HL-60/S4 treated with phorbol 12-myristate 13-acetate at 8.2 ng/mL for 4 days and 3 days (cell line): Measurements from ENCODE around the gene MAK.
"Not testable (repeated sequence)": the region's sequence is repeated elsewhere in the genome, so short reads cannot be mapped to it uniquely, and the experiment has no call there.

Experiments
- in situ Hi-C: fragments of 300-500 bp; cut with MboI; formaldehyde crosslinking; loops from 2 replicates; pipeline ENCODE4 v1.15.0; 2022; ENCODE audit warnings: low sequenced_read_pairs

Gene MAK

DNA sequence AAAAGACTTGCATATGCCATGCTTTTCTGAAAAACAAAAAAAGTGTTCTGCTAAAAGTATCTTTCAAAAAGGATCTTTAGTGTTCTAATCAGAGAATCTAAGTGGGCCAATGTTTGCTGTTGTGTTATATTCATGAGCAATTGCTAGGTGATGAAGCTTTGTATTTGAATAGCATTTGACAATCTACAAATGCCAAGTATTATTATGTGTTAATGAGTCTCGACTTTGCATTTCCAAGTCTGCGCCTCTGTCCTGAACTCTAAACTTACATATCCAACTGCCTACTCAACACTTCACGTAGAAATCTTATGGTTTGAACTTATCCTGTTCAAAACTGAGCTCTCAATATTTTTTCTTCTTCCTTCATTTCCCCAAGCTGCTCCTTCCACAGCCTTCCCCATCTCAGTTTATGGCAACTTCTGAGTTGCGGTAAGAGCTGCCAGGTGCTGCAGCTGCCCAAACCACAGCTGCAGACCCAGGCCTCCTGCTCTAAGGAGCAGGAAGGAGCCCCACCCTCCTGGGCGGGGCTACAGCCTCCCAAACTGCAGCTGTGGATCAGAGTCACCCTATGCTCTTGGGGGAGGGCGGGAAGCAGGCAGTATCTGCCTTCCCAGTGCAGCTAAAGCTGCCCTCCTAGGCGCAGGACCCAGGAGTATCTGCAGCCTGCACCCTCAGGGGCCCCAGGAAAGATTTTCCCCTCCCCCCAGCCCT, 16.7 kb upstream of the MAK start:
- in situ Hi-C loops = no loop called here

- in situ Hi-C loops = not testable (repeated sequence)
Measured at GRCh38 chr6:10853849-10854300, 15.5 kb upstream of the MAK start.

GRCh38 chr6:10852361-10852960, 14.1 kb upstream of the MAK start:
- in situ Hi-C loops = no loop called here

DNA sequence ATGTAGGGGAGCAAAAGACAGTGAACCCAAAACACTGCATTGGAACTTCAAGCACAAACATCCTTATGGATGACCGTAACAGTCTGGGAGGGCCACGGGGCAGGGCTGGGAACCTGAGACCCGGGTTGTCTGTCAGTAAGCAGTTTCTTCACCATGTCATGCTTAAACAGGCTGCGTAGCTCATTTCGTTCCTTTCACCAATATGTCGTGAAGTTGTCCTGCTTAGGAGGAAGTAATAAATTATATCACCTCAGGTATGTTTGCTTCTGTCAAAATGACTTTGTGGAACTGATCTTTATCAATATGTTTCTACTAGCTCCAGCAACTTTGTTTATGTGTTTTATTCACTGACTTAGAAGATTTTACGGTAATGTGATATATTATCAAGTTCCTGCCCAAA, 12.4 kb upstream of the MAK start:
- in situ Hi-C loops = no loop called here

- in situ Hi-C loops = no loop called here
Measured at GRCh38 chr6:10849901-10850300, 11.6 kb upstream of the MAK start.

GRCh38 chr6:10847684-10848083, 9.3 kb upstream of the MAK start:
- in situ Hi-C loops = no loop called here

DNA sequence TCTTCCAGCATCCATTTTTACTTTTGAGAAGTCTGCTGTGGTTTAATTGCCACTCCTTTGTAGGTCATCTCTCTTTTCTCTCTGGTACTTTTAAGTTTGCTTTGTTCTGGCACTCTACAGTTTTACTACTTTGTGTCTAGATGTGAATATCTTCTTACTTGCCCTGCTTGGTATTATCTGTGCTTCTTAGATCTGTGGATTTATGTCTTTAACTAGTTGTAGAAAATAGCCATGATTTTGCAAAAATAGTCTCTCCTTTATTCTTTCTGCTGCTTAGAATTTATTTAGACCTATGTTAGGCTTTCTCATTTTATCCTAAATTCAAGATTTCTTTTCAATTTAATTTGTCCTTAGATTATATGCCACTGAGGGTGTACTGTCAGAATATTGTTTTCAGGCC, 5.2 kb upstream of the MAK start:
- in situ Hi-C loops = no loop called here

DNA sequence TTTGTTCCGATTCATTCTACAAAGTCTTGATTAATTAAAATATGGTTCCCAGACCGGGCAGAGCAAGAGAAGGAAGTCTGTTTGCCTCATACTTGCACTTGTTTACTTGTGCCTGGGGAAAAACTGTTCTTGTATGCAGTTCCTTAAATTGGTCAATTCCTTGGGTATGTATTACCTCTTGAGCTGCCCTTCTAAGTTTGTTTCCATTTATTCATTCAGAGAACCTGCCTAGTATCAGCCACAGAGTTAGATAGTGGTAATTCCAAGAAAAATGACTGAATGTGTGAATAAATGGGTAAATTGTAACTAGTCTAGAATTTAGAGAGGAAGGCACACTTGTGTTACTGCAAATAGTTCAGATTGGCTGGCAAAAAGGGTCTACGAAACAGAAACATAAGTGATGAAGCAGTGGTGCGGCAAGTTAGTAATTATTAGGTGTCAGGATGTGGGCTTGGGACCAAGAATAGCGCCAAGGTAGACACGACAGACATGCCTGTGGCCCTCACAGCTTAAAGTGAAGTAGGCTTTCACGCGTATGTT, 525 bp upstream of the MAK start:
- in situ Hi-C loops = no loop called here

DNA sequence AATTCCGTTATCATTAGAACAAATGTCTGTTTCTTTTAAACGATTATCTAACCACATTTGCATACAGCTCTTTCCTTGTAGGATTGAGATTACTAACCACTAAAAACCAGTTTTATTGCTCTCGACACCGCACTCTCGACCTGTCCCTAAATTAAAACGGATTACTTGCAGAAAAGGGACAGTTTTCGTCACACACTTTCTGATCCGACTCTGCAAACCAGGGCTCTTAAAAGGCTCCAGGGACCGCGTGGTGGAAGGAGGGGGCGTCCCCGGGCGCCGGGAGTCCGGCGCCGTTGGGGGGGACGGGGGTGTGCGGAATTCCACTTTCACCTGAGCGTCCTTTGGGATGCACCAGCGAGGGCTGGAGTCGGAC, 731 bp downstream of the MAK start:
- in situ Hi-C loops = no loop called here

DNA sequence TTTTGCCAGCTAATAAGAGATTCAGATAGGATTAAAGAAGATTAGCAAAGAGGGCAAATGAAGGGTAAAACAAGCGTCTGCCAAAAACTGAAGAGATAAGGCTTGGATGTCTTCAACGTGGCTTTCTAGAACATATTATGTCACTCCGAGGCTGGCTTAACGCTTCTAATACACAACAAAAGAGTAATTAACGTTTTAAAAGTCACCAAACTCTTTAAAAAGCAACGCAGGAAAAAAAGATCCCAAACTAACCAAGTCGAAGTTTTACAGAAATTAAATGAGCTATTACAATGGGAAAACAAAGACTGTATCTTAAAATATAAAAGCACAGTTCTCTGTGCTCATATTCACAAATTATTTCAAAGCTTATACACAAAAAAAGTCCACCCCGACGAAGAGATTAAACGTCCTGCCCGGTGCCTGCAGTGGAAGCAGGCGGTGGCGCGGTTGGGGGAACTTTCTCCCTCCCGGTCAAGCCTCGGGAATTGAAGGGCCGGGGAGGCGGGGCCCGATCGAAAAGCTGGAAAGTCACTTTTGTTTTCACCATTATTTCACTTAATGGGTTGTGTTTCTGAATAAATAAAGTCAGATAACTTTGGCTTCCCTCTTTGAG, 1.2 kb downstream of the MAK start:
- in situ Hi-C loops = no loop called here

DNA sequence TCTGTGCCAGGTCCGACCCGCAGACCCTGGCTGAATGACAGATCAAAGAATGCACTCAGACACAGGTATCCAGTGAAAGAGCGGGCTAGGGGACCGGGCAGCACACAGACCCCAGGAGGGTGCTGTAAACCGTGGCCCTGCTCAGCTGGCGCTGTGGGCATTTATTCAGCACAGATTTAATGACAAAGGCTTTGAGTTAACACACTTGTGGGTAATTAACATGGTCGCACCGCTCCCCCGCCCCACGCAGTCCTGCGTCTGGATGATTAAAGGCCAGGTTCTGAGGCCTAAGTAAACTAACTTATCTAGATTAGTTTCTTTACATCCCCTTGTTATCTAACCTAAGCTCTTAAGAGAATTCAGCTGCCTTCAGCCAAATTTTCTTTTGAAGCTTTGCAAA, 3.5 kb downstream of the MAK start:
- in situ Hi-C loops = no loop called here

- in situ Hi-C loops = no loop called here
Measured at GRCh38 chr6:10831609-10832008, 6.7 kb downstream of the MAK start.

DNA sequence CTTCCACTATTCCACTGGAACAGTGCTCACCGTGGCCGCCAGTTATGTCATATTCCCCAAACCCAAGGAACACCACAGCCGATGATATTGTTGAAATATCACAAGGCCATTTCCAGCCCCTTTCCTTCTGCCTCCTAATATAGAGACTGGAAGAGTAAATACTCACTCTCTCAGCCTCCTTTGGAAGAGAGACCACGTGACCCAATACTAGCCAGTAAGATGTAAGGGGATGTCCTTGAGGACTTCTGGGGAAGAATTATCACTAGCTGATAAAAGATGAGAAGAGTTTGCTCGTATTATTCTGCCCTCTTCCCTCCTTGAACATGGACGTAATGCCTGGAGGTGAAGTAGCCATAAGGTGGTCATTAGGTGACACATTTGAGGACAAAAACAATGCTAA, 13.5 kb downstream of the MAK start:
- in situ Hi-C loops = no loop called here

DNA sequence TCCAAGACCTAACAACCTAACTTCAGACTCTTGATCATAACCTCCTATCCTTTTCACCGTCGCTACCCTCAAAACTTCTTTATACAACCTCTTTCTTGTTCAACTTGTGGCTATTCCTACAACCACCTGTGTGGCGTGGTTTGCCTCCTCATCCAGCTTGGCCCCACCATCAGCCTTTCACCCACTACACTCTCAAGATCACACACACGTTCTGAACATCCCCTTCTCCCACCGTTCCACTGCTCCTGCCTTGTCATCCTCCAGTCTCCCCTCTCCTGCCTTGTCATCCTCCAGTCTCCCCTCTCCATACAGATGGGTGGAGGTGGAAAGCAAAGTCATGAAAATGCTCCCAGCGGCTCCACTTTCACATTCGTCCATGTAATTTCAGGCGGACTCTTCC, 14.0 kb downstream of the MAK start:
- in situ Hi-C loops = no loop called here

- in situ Hi-C loops = not testable (repeated sequence)
Measured at GRCh38 chr6:10814176-10814575, 24.2 kb downstream of the MAK start.

DNA sequence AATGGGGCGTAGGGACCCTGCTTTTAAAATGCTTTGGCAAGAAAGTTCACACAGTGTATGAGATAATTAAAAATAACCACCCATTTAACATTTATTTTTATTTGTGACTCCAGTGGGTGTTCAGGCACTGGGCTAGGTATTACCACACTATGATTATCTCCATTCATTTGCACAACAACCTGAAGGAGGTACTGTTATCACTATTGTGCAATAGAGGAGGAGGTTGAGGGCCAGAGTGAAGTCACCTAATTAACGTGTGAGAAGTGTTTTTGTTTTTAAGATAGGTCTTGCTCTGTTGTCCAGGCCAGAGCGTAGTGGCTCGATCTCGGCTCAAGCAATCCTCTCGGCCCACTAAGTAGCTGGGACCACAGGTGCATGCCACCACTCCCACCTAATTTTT, 29.2 kb downstream of the MAK start:
- in situ Hi-C loops = no loop called here

DNA sequence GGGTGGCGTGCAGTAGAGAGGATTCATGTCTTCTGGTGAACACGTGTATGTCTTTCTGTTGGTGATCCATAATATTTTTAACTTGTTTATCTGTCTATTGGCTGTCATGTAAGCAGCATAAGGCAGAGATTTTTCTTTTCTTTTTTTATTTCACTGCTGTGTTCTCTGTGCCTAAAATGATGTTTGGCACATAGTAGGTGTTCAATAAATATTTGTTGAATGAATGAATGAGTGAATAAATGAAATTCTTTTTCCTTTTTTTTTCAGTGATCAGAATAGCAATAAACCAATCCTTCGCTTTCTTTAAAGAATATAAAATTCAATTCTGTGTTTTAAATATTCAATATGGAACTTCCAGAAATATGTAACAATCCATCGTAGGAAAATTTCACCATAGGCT, 30.0 kb downstream of the MAK start:
- in situ Hi-C loops = no loop called here

GRCh38 chr6:10801224-10801848, 37.0 kb downstream of the MAK start:
- in situ Hi-C loops = no loop called here

- in situ Hi-C loops = no loop called here
Measured at GRCh38 chr6:10800810-10801209, 37.5 kb downstream of the MAK start.

DNA sequence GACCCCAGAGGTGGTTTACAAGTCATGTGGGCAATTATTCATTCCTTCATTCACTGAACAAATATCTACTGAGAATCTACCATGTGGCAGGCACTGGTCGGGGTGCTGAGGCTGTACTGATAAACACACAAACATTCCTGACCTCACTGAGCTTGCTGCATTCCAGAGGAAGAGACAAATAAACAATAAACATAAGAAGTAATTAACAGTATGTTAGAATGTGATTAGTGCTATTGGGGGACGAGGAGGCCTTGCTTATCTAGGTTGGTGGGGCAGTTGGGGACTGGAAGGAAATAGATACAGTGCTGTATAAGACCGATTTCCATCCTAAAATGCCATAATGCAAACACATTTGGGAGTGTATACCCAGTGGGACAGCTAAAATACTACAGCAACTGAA, 44.1 kb downstream of the MAK start:
- in situ Hi-C loops = loop anchor here (25.0 kb wide), 1 partner anchor 307 kb away; no protein-coding TSS in a partner anchor

- in situ Hi-C loops = loop anchor here (25.0 kb wide), 1 partner anchor 306 kb away; no protein-coding TSS in a partner anchor
Measured at GRCh38 chr6:10793695-10794094, 44.6 kb downstream of the MAK start.

DNA sequence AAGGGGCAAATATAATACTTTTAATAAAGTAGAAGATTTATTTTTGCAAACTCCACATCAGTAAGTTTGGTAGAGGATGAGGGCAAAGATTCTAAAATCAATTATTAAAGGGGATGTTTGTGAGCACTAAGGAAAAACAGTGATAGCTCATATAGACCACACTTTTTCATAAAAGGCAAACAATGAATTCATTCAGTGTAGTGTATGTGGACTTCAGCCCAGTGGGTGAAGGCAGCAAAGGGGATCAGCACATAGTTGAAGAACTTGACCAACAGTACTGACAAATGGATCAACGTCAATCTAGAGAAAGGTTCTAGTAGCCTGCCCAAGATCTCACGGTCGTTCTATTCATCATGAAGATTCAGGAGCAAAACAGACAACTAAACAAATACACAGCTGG, 45.3 kb downstream of the MAK start:
- in situ Hi-C loops = loop anchor here (25.0 kb wide), 1 partner anchor 306 kb away; no protein-coding TSS in a partner anchor
